Smooth muscle cell of bladder (primary cell): Measurements from ENCODE around the gene KLHL3. TPM values are rescaled to one million over a fixed set of nuclear protein-coding genes. Genes with fewer than 3 reads are reported as not detected.

ENCODE experiments used
- total RNA-seq: library from RNA; depleted of rRNA; stranded (reverse); fragments of >200 nt; gene quantifications from 2 replicates; pipeline ENCODE4 v1.2.3, GENCODE V29; 2014

The KLHL3 gene, protein sequence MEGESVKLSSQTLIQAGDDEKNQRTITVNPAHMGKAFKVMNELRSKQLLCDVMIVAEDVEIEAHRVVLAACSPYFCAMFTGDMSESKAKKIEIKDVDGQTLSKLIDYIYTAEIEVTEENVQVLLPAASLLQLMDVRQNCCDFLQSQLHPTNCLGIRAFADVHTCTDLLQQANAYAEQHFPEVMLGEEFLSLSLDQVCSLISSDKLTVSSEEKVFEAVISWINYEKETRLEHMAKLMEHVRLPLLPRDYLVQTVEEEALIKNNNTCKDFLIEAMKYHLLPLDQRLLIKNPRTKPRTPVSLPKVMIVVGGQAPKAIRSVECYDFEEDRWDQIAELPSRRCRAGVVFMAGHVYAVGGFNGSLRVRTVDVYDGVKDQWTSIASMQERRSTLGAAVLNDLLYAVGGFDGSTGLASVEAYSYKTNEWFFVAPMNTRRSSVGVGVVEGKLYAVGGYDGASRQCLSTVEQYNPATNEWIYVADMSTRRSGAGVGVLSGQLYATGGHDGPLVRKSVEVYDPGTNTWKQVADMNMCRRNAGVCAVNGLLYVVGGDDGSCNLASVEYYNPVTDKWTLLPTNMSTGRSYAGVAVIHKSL
- 1.4 and 3.1 TPM in 2 replicates for total RNA-seq

DNA sequence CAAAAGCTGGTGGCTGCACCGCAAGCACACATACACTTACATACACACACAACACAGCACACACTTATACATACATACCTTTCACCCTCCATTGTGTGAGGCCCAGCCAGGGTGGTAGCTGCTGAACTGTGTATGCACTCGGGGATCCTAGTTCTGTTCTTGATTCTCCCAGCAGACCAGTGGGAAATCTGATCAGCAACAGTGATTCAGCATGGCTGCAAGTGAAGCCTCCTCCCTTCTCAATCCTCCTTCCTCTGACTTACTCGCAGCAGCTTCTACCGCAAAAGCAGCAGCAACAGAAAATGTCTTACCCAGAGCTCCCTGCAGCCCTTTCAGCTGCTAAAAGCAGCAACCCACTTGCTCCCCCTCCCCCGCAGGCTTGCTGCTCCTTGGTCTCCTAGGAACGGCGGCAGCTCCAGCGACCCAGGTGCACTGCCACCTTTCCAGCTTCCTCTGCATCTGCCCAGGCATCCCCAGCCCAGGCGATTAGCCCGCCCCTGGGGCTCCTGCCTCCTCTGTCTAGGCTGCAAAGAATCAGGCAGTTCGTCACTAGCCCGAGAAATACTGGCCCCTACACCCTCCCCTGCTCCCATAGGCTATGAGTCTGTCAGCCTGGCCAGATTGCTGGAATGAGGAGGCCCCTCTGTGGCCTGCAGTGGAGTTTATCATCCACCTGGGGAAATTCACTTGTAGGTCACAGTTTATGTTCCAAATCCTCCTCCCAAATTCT is at the start of gene KLHL3:
Gene KLHL3 (minus strand): TSS at position 535 of the 730 bp plus-strand sequence. CDS start 443 bp downstream, at position 92.

DNA sequence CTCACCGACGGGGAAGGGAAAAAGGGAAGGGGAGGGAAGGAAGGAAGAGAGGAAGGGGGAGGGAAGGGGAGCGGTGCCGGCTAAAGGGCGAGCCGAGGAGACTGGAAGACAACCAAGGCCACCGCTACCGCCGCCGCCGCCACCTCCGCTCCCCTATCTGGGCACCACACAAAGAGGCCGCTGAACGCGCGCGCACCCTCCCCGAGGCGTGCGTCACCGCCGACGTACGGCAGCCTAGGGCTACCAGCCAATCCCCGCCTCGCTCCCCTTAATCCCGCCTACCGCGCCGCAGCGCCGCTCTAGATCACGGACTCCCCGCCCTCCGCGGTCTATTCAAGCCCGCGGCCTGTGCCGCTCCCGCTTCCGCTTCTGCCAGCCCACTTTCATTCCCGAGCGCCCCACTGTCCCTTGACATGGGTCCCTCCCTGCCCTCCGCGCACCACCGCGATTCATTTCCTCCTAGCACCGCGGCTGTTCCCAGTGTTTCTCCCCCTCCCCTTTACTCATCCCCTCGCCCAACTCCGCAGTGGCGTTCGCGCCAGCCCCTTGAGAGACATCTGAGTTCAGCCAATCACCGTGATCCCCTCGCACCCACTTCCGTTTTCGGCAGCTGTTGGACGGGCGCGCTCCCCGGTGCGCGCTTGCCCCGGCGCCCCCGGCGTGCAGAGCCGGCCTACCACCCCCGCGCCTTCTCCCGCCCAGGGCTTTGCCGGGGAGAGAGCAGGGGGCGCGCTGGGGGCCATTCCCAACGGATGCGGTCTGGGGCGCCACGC is 18.5 kb upstream of the KLHL3 start, which contains the start of gene HNRNPA0:
Gene HNRNPA0 (minus strand): TSS at position 176 of the 773 bp plus-strand sequence. CDS start 297 bp downstream, outside the sequence.

Other genes starting within 250 kb of the KLHL3 start
- 302 and 700 TPM in 2 replicates for gene SPOCK1, start 236.8 kb downstream of the KLHL3 start, total RNA-seq
- 10.2 and 13.8 TPM in 2 replicates for gene HNRNPA0, start 18.3 kb upstream of the KLHL3 start, total RNA-seq
- not detected in 2 replicates for gene MYOT, start 131.8 kb upstream of the KLHL3 start, total RNA-seq
- gene PKD2L2, start 153.4 kb upstream of the KLHL3 start, total RNA-seq = 0.18 TPM in 1 of 2 replicates, not detected in the other